Vagina (tissue), 2 donors: ENCODE measurements around the gene NIPAL3. TPM values are rescaled to one million over a fixed set of nuclear protein-coding genes. Genes with fewer than 3 reads are reported as not detected.

Source experiments
- DNase-seq, 2 donors: peaks; one replicate each; pipeline ENCODE4 v3.0.0-alpha.2; 2017; ENCODE audit errors: extremely low spot score in 2 of 2
- H3K27ac ChIP-seq: fragments of 200-600 bp; sonication (generic); one replicate; pipeline ENCODE4 v1.5.1; 2019
- H3K27me3 ChIP-seq: fragments of 200-600 bp; sonication (generic); one replicate; pipeline ENCODE4 v1.5.1; 2019
- H3K36me3 ChIP-seq, 2 donors: fragments of 200-600 bp; sonication (generic); one replicate each; pipeline ENCODE4 v1.5.1; 2017 to 2019
- H3K4me1 ChIP-seq: fragments of 200-600 bp; sonication (generic); one replicate; pipeline ENCODE4 v1.5.1; 2019
- H3K4me3 ChIP-seq, 2 donors: fragments of 200-600 bp; sonication (generic); 1 replicate in 1 of 2; 2 replicates in 1 of 2; pipeline ENCODE4 v1.5.1; 2016 to 2019
- H3K9me3 ChIP-seq: fragments of 200-600 bp; sonication (generic); one replicate; pipeline ENCODE4 v1.5.1; 2019
- CTCF ChIP-seq, 3 experiments: fragments of 450-650 bp in 2 of 3; fragments of 200-600 bp in 1 of 3; sonication (generic) in 1 of 3; IDR thresholded peaks; one replicate each; pipeline ENCODE4 v1.5.1; 2017 to 2019; ENCODE audit warnings: antibody characterized with exemption in 3 of 3, mild to moderate bottlenecking in 2 of 3, moderate library complexity in 2 of 3
- POLR2A ChIP-seq, 2 donors: fragments of 450-650 bp; IDR thresholded peaks; one replicate each; pipeline ENCODE4 v1.6.1; 2017; ENCODE audit warnings: antibody characterized with exemption in 2 of 2, mild to moderate bottlenecking in 2 of 2, moderate library complexity in 2 of 2
- POLR2AphosphoS5 ChIP-seq, 2 donors: sonication (generic); formaldehyde crosslinking; IDR thresholded peaks; one replicate each; pipeline ENCODE4 v1.9.0; 2017; ENCODE audit warnings: antibody characterized with exemption in 2 of 2, mild to moderate bottlenecking in 2 of 2, low read depth in 1 of 2; ENCODE audit not compliant: insufficient read depth in 1 of 2
- intact Hi-C: fragments of 100-400 bp; cut with DNase I; formaldehyde crosslinking; loops from one replicate; pipeline ENCODE4 v1.15.1; 2023
- total RNA-seq: library from RNA; depleted of rRNA; stranded (reverse); fragments of >200 nt; gene quantifications from one replicate; pipeline ENCODE4 v1.2.3, GENCODE V29; 2016

Gene NIPAL3
- total RNA-seq, 1 donor from 2014 or later: 21.1 TPM

- Histone ChIP-seq H3K9me3 (no peaks in the 10 kb centered on the region), H3K4me3 (peak overlapping the region; percentile 41 to 60), H3K27ac (peak overlapping the region; percentile 28), H3K4me1 (peaks cover 34% of the 10 kb centered on the region), H3K36me3 (peaks cover 0 to 5% of the 10 kb centered on the region in 2 donors), H3K27me3 (no peaks in the 10 kb centered on the region)
- DNase-seq: no peak
- TF ChIP-seq CTCF (IDR thresholded peaks at IDR 0.05) (no peak), POLR2A (IDR thresholded peaks at IDR 0.05) (no peak), POLR2AphosphoS5 (IDR thresholded peaks at IDR 0.05; ENCODE audit: insufficient read depth in 1 of 2, low read depth in 1 of 2) (no peak)
- intact Hi-C loops: no loop called here
These were observed 486 bp downstream of the NIPAL3 start for GRCh38 chr1:24415910-24416665.

- Histone ChIP-seq H3K4me3 (peak overlapping the region; percentile 41 to 60), H3K27me3 (no peaks in the 10 kb centered on the region), H3K4me1 (peaks cover 34% of the 10 kb centered on the region), H3K36me3 (peaks cover 0 to 5% of the 10 kb centered on the region in 2 donors), H3K27ac (peak overlapping the region; percentile 28), H3K9me3 (no peaks in the 10 kb centered on the region)
- TF ChIP-seq CTCF (IDR thresholded peaks at IDR 0.05): no peak
- TF ChIP-seq POLR2AphosphoS5 (IDR thresholded peaks at IDR 0.05; ENCODE audit: insufficient read depth in 1 of 2, low read depth in 1 of 2): no peak
- no peak for TF ChIP-seq POLR2A (IDR thresholded peaks at IDR 0.05)
- DNase-seq: no peak
- intact Hi-C loops: no loop called here
These were observed 1.2 kb downstream of the NIPAL3 start for GRCh38 chr1:24416666-24417391.

- no peak for TF ChIP-seq POLR2A (IDR thresholded peaks at IDR 0.05)
- no peak for TF ChIP-seq CTCF (IDR thresholded peaks at IDR 0.05)
- TF ChIP-seq POLR2AphosphoS5 (IDR thresholded peaks at IDR 0.05; ENCODE audit: insufficient read depth in 1 of 2, low read depth in 1 of 2): no peak
- Histone ChIP-seq H3K27ac (no peak overlapping the region), H3K9me3 (no peaks in the 10 kb centered on the region), H3K27me3 (no peaks in the 10 kb centered on the region), H3K36me3 (peaks cover 0 to 5% of the 10 kb centered on the region in 2 donors), H3K4me1 (peaks cover 26% of the 10 kb centered on the region), H3K4me3 (no peak overlapping the region)
- no peak for DNase-seq
- intact Hi-C loops: no loop called here
These were observed 2.1 kb downstream of the NIPAL3 start for GRCh38 chr1:24417681-24418080.

- Histone ChIP-seq H3K36me3 (peaks cover 0 to 5% of the 10 kb centered on the region in 2 donors), H3K4me3 (no peak overlapping the region), H3K27me3 (no peaks in the 10 kb centered on the region), H3K9me3 (no peaks in the 10 kb centered on the region), H3K4me1 (peaks cover 18% of the 10 kb centered on the region), H3K27ac (peak overlapping the region; percentile 26)
- DNase-seq: no peak
- intact Hi-C loops: no loop called here
- TF ChIP-seq CTCF (IDR thresholded peaks at IDR 0.05): no peak
- peak in 1 of 2 donors; percentile 55 for TF ChIP-seq POLR2AphosphoS5 (IDR thresholded peaks at IDR 0.05; ENCODE audit: insufficient read depth in 1 of 2, low read depth in 1 of 2)
These were observed 3.5 kb downstream of the NIPAL3 start for GRCh38 chr1:24418898-24419628.
